Measurements from ENCODE around the gene MAP3K7.

The MAP3K7 gene

GRCh38 chr6:90533615-90534336, 53.1 kb downstream of the MAP3K7 start:
- no peak for FAIRE-seq
- DNase-seq (ENCODE audit: insufficient read length, low spot score), result no peak

- DNase-seq (ENCODE audit: insufficient read length, low spot score) (no peak), FAIRE-seq (no peak)
These were observed 56.0 kb downstream of the MAP3K7 start for GRCh38 chr6:90530882-90531281.

- FAIRE-seq (no peak), DNase-seq (ENCODE audit: insufficient read length, low spot score) (no peak)
These were observed 61.5 kb downstream of the MAP3K7 start for GRCh38 chr6:90525421-90525820.

- DNase-seq (ENCODE audit: insufficient read length, low spot score), result no peak
- FAIRE-seq, result no peak
These were observed 63.0 kb downstream of the MAP3K7 start for GRCh38 chr6:90523779-90524310.

- DNase-seq (ENCODE audit: insufficient read length, low spot score) (no peak), FAIRE-seq (no peak)
These were observed 64.9 kb downstream of the MAP3K7 start for GRCh38 chr6:90521955-90522354.

- no peak for FAIRE-seq
- no peak for DNase-seq (ENCODE audit: insufficient read length, low spot score)
These were observed 70.7 kb downstream of the MAP3K7 start for GRCh38 chr6:90516074-90516660.

- no peak for FAIRE-seq
- DNase-seq (ENCODE audit: insufficient read length, low spot score), result no peak
These were observed 72.4 kb downstream of the MAP3K7 start for GRCh38 chr6:90514496-90514895.

- no peak for FAIRE-seq
These were observed 78.1 kb downstream of the MAP3K7 start for GRCh38 chr6:90508753-90509152.

GRCh38 chr6:90502866-90503407, 83.9 kb downstream of the MAP3K7 start:
- FAIRE-seq, result no peak
- DNase-seq (ENCODE audit: insufficient read length, low spot score), result no peak

More at GRCh38 chr6:90508753-90509152, 78.1 kb downstream of the MAP3K7 start:
- DNase-seq (ENCODE audit: insufficient read length, low spot score), result no peak

- FAIRE-seq (no peak), DNase-seq (ENCODE audit: insufficient read length, low spot score) (no peak)
These were observed 84.5 kb downstream of the MAP3K7 start for GRCh38 chr6:90502381-90502780.

GRCh38 chr6:90500458-90500857, 86.4 kb downstream of the MAP3K7 start:
- FAIRE-seq, result no peak
- DNase-seq (ENCODE audit: insufficient read length, low spot score), result no peak

GRCh38 chr6:90497411-90497810, 89.5 kb downstream of the MAP3K7 start:
- no peak for DNase-seq (ENCODE audit: insufficient read length, low spot score)
- FAIRE-seq, result no peak

GRCh38 chr6:90496258-90497016, 90.4 kb downstream of the MAP3K7 start:
- DNase-seq (ENCODE audit: insufficient read length, low spot score) (no peak), FAIRE-seq (no peak)

- DNase-seq (ENCODE audit: insufficient read length, low spot score) (no peak), FAIRE-seq (no peak)
These were observed 91.6 kb downstream of the MAP3K7 start for GRCh38 chr6:90495216-90495817.

GRCh38 chr6:90494067-90494780, 92.6 kb downstream of the MAP3K7 start:
- DNase-seq (ENCODE audit: insufficient read length, low spot score) (no peak), FAIRE-seq (no peak)

GRCh38 chr6:90493332-90493731, 93.5 kb downstream of the MAP3K7 start:
- DNase-seq (ENCODE audit: insufficient read length, low spot score), result no peak
- no peak for FAIRE-seq

- DNase-seq (ENCODE audit: insufficient read length, low spot score) (no peak), FAIRE-seq (no peak)
These were observed 94.1 kb downstream of the MAP3K7 start for GRCh38 chr6:90492798-90493197.

GRCh38 chr6:90492369-90492768, 94.5 kb downstream of the MAP3K7 start:
- DNase-seq (ENCODE audit: insufficient read length, low spot score) (no peak), FAIRE-seq (no peak)

GRCh38 chr6:90490030-90490716, 96.7 kb downstream of the MAP3K7 start:
- DNase-seq (ENCODE audit: insufficient read length, low spot score) (no peak), FAIRE-seq (peak; percentile 40)

- no peak for DNase-seq (ENCODE audit: insufficient read length, low spot score)
- no peak for FAIRE-seq
These were observed 98.1 kb downstream of the MAP3K7 start for GRCh38 chr6:90488816-90489215.
